GM12878 (cell line): ENCODE measurements around the gene RADIL. TPM values are rescaled to one million over a fixed set of nuclear protein-coding genes. Genes with fewer than 3 reads are reported as not detected.

ENCODE experiments used
- BMI1 ChIP-seq: fragments of 450-650 bp; IDR thresholded peaks from 2 replicates; pipeline ENCODE4 v1.6.1; 2016; ENCODE audit warnings: mild to moderate bottlenecking, moderate library complexity, borderline replicate concordance
- CBX5 ChIP-seq: sonication (generic); IDR thresholded peaks from 2 replicates; pipeline ENCODE4 v1.6.1; 2016; ENCODE audit warnings: low read depth, moderate library complexity, mild to moderate bottlenecking, inconsistent platforms
- EED ChIP-seq: sonication (generic); IDR thresholded peaks from 2 replicates; pipeline ENCODE4 v1.6.1; 2016; ENCODE audit warnings: antibody characterized with exemption, low read depth
- KAT2A ChIP-seq: conservative IDR thresholded peaks from 2 replicates; pipeline ENCODE4 v1.6.1; 2011; ENCODE audit warnings: low read depth, low read length; ENCODE audit not compliant: control insufficient read depth
- MEF2B ChIP-seq: fragments of 450-650 bp; IDR thresholded peaks from 2 replicates; pipeline ENCODE4 v1.6.1; 2018; ENCODE audit warnings: mild to moderate bottlenecking, moderate library complexity; ENCODE audit not compliant: partially characterized antibody, poor library complexity, severe bottlenecking
- PRDM15 ChIP-seq: fragments of 450-650 bp; formaldehyde crosslinking; IDR thresholded peaks from 2 replicates; pipeline ENCODE4 v1.4.0; 2020; ENCODE audit warnings: mild to moderate bottlenecking, moderate library complexity
- SREBF1 ChIP-seq: IDR thresholded peaks from 2 replicates; pipeline ENCODE4 v1.6.1; 2012; ENCODE audit warnings: mild to moderate bottlenecking, low read length
- SRF ChIP-seq, 2 experiments: IDR thresholded peaks; 2 replicates each; pipeline ENCODE4 v1.6.1; 2011; ENCODE audit warnings: low read depth in 2 of 2, low read length in 2 of 2, mild to moderate bottlenecking in 1 of 2, moderate library complexity in 1 of 2
- TCF3 ChIP-seq: IDR thresholded peaks from 2 replicates; pipeline ENCODE4 v1.6.1; 2012; ENCODE audit warnings: low read depth, mild to moderate bottlenecking, low read length, borderline replicate concordance; ENCODE audit not compliant: insufficient read depth
- polyA plus RNA-seq, 11 experiments: library from polyadenylated mRNA; depleted of rRNA in 4 of 11; unstranded in 6 of 11; stranded (reverse) in 5 of 11; fragments of >200 nt; fragmentation: Nextera tagmentation in 4 of 11; fragmentation: Illumina TruSeq in 1 of 11; extraction: Ambion mirVana in 4 of 11; extraction: Trizol in 1 of 11; gene quantifications; 1 replicate in 1 of 11; 2 replicates in 10 of 11; pipeline versions ENCODE4 v1.2.1 to v1.2.3, GENCODE V29; 2011 to 2016; ENCODE audit warnings: inconsistent platforms in 2 of 11, missing spikeins in 2 of 11, low read depth in 1 of 11
- total RNA-seq, 4 experiments: library from RNA; depleted of rRNA in 3 of 4; stranded (reverse); fragments of >200 nt in 3 of 4; fragmentation: Illumina TruSeq in 1 of 4; extraction: Trizol in 1 of 4; gene quantifications; 2 replicates each; pipeline versions ENCODE4 v1.2.1 to v1.2.3, GENCODE V29; 2013 to 2021

Gene RADIL
- total and polyA plus RNA-seq, 10 of the 15 experiments (the other 5 are each of a cell fraction or from before 2014, with no cell fraction given), result 0.05 to 0.06 TPM; not detected in 8

- no peak for TF ChIP-seq PRDM15 (CRISPR knock-in tag)
- no peak for TF ChIP-seq SRF (IDR thresholded peaks at IDR 0.05; ENCODE audit: low read depth in 2 of 2, low read length in 2 of 2)
- TF ChIP-seq MEF2B, result no peak
- TF ChIP-seq TCF3, result no peak
- no peak for TF ChIP-seq EED
- TF ChIP-seq BMI1, result no peak
- no peak for TF ChIP-seq KAT2A
- TF ChIP-seq CBX5, result no peak
- no peak for TF ChIP-seq SREBF1
Measured at GRCh38 chr7:4875391-4875790, 8.1 kb downstream of the RADIL start (continued).
